HG03045 (cell line): Measurements from ENCODE around the gene SLC5A6.

Source experiments
- ATAC-seq: cut with Tn5 transposase; IDR thresholded peaks from one replicate; pipeline ENCODE4 v1.9.1; 2021; ENCODE audit warnings: mild to moderate bottlenecking, moderate library complexity; ENCODE audit not compliant: unreplicated experiment

SLC5A6 gene

GRCh38 chr2:27237341-27237945 is 25.4 kb upstream of the SLC5A6 start:
- ATAC-seq: no peak

- no peak for ATAC-seq
Measured at GRCh38 chr2:27236626-27237025, 24.6 kb upstream of the SLC5A6 start.

GRCh38 chr2:27236136-27236535 is 24.1 kb upstream of the SLC5A6 start:
- ATAC-seq: no peak

GRCh38 chr2:27233341-27233740 is 21.3 kb upstream of the SLC5A6 start:
- no peak for ATAC-seq

- ATAC-seq: no peak
Measured at GRCh38 chr2:27231921-27232320, 19.9 kb upstream of the SLC5A6 start.

DNA sequence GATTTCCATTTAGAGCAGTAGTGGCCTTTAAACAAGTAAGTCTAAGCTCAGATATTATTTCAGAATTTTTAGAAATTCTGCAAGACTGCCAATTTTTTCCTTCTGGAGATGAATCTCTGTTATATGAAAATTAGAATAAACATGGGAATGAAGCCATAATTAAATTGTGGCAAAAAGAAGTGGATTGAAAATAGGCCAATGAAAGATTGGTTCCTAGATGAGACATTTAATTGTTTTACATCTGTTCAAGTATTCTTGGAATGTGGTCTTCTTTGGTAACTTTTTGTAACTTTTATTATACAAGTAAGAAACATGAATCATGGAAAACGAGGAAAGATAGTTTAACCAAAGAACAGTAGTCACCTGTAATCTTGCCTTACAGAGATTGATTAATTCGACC is 15.4 kb upstream of the SLC5A6 start:
- no peak for ATAC-seq

DNA sequence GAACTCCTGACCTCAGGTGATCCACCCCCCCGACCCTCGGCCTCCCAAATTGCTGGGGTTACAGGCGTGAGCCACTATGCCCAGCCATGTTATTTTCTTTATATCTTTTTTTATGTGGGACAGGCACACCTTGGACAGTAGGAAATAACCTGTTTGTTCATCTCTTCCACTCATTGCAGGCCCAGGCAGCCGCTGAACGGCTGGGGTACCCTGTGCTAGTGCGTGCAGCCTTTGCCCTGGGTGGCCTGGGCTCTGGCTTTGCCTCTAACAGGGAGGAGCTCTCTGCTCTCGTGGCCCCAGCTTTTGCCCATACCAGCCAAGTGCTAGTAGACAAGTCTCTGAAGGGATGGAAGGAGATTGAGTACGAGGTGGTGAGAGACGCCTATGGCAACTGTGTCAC is 13.5 kb upstream of the SLC5A6 start:
- ATAC-seq: no peak

- no peak for ATAC-seq
Measured at GRCh38 chr2:27223416-27223815, 11.3 kb upstream of the SLC5A6 start.

DNA sequence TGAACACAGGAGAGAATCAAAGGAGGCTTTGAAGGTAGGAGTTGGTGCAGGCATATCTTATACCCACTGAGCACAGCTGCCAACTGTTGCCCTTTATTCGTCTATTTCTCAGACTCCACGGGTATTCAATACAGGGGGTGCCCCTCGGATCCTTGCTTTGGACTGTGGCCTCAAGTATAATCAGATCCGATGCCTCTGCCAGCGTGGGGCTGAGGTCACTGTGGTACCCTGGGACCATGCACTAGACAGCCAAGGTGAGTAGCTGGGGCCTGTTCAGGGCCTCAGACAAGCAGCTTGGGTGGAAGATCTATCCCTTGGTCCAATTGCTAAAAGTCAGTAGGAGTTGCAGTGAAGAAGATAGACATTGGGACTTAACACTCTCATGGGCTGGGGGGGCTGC is 10.3 kb upstream of the SLC5A6 start:
- ATAC-seq: no peak

- no peak for ATAC-seq
Measured at GRCh38 chr2:27221166-27221565, 9.1 kb upstream of the SLC5A6 start.

DNA sequence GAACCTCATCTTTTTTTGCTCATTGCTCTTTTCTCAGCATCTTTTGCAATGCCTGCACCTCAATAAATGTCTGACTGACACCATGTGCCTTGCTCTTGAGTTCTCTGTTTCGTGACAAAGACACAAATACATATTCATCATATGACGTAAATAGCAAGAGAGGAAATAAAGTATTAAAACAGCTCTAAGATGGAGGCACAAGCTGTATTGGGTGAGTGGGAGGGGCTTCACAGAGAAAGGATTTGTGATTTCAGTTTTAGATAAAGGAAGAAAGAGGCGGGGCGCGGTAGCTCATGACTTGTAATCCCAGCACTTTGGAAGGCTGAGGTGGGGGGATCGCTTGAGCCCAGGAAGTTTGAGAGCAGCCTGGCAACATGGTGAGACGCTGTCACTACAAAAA is 8.0 kb upstream of the SLC5A6 start:
- no peak for ATAC-seq

GRCh38 chr2:27219091-27219490 is 7.0 kb upstream of the SLC5A6 start:
- no peak for ATAC-seq

DNA sequence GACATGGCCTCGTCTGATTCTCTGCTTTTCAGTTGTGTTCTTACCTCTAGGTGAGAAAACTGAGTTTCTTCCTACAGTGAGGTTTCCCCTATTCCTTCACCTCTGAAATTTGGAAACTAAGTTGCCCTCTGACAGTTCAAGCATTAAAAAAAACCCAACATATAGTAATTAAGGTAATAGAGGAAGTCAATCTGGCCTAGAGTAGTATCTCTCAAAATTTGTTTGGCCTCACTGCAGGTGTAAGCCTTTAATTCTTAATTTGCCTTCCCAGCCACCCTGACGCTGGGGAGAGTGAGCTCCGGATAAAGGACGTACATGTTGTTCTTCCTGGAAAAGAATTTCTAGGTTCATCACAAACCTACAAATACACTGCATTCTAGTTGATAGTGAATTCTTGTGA is 6.5 kb upstream of the SLC5A6 start:
- no peak for ATAC-seq

GRCh38 chr2:27217173-27218121 is 5.4 kb upstream of the SLC5A6 start, which contains the start of gene CAD:
TSS of gene CAD (plus strand) at chr2:27217369. CDS start at chr2:27217552, 183 bp downstream.
- peak; percentile 81 for ATAC-seq

GRCh38 chr2:27216416-27217137 is 4.5 kb upstream of the SLC5A6 start:
- no peak for ATAC-seq

GRCh38 chr2:27214941-27215340 is 2.9 kb upstream of the SLC5A6 start:
- ATAC-seq: no peak

DNA sequence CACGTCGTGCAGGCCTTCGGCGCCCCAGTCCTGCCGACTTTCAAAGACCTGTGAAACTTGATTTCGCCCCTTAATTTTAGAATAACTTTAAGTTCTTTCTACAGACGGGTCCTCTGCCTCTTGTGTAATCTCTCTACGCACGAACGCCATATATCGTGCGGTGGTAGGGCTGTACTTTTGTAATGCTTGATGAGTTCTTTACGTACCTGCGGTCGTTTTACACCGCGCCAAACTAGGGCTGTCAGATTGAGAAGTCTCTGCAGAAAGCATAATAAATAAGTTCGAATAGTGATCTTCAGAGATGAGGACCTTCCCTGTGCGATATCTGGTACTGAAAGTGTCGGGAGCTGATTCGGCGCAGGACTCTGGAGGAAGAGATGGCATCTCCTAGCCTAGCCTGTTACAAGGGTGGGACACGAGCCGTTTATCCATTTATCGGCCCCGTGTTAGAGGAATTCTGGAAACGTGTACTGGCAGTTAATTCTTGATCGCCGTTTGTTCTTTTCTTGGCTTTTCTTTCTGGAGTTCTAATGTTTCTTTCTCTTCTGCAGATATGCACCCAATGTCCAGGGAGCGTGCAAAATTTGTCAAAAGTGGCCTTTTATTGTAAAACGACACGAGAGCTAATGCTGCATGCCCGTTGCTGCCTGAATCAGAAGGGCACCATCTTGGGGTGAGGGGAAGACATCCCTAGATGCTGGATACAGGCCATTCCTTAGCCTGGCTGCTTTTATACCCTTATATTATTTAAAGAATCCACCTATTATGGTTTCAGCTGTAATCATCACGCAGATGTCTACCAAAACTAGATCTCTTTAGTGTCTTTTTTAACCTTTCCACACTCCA is 781 bp upstream of the SLC5A6 start:
- ATAC-seq: peak; percentile 7

DNA sequence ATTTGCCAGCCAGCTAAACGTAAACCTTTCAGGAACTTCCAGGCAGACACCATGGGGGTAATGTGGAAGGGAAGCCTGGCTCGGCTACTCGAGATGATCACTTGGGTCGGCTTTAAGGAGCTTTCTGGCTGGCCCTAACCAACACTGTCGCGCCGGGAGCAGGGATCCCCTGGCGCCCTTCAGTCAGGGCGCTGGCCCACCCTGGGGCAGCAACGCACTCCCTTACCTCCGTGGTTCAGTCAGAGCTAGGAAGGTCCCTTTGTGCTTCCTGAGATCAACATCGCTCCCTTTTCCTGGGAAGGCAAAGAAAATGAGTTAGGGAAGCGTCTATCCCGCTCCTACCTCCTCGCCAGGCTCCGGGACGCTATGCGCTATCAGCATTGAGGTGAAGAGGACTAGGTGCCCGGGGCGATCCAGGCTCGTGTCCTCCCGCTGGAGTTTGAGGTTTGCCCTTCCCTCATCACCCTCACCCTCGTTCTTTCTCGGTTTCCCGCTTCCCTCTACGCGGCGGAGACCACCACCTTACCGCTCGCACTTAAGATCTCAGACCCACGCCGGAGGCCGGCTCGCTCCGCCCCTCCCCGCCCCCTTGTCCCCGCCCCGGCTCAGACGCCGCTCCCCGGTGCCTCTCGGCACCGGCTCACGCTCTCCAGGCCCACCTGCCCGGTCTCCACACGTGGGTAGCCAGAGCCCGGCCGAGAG is 676 bp downstream of the SLC5A6 start:
- ATAC-seq: peak; percentile 15

GRCh38 chr2:27209621-27210401 is 2.3 kb downstream of the SLC5A6 start:
- ATAC-seq: no peak
